Ammon's horn (tissue), 1 donor: Measurements from ENCODE around the gene TMEM72.

ENCODE experiments used
- DNase-seq: peaks from one replicate; pipeline ENCODE4 v3.0.0-alpha.2; 2016; ENCODE audit warnings: low spot score

Gene TMEM72

DNA sequence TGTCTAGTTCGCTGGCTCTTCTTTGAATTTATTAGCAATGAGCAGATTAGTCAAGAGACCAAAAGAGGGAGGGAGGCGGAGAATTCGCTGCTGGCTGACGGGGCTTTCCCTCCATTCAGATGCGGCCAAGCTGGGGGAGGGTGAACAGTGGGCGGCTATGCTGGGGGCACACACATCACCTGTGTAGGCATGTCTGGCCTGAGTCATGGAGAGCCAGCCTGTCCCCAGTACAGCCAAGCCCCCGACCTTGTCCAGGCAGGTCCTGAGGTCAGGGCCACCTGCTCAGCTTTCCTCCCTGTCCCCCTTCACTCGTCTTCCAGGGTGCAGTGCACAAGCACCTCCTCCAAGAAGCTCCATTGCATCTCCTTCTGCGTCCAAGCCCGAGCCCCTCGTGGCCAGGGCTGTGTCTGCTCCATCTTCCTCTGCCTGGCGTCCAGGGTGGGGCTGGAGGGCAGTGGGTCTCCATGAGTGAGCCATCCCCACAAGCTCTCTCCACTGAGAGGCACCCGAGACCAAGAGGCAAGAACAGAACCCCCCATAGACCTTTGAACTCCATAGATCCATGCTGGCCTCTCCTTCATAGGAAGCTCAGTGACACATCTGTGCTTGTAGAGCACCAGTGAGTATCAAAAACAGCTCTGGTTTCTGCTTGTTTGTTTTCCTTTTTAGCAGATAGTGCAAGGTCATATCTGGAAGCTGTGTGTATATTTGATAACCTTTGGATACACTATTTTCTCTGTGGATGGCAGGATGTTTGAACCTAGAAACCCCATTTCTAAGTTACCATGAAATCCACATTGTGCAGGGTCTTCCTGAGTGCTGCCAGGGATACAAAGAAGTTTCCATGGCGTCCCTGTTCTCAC is 69.4 kb downstream of the TMEM72 start:
- DNase-seq: no peak

DNA sequence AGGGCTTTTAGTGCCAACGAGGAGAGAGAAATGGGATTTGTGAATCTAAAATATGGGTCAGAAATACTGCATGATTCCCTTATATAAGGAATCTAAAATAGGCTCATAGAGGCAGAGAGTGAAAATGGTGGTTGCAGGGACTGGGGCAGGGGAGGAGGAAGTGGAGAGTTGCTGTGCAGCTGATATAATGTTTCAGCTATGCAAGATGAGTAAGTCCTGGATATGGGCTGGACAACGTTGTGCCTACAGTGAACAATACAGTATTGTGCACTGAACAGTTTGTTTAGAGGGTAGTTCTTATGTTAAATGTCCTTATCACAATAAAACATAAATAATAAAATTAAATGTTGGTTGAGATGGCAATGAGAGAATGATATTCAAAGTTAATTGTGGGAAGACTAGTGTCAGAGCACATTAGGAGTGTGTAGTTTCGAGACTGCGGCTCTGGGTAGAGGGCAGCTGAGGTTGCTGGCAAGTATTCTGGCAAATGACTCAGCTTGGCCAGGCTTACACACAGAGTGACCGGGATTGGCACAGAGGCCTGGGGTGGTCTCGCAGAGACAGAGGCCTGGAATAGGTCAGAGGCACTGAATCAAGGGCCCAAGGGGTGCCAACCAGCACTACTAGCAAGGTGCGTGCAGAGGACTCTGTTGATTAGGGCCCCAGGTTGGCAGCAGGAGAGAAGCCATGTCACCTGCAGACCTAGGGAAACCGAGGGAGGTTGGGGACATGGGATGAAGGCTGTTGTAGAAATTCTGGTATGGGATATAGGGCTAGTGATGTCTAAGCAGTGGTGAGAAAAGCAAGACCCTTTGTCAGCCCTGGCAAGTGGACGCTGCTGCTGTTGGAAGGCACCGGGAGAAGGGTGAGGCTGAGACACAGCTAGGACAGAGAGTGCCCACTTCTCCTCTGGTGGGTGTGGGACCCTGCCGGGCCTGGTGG is 70.3 kb downstream of the TMEM72 start:
- DNase-seq: no peak

- DNase-seq: no peak
These were observed 71.0 kb downstream of the TMEM72 start for GRCh38 chr10:44982114-44982460.

GRCh38 chr10:44982496-44982895 is 71.4 kb downstream of the TMEM72 start:
- DNase-seq: no peak

GRCh38 chr10:44983066-44983894 is 72.1 kb downstream of the TMEM72 start:
- no peak for DNase-seq

GRCh38 chr10:44983895-44984278 is 72.8 kb downstream of the TMEM72 start:
- DNase-seq: no peak

DNA sequence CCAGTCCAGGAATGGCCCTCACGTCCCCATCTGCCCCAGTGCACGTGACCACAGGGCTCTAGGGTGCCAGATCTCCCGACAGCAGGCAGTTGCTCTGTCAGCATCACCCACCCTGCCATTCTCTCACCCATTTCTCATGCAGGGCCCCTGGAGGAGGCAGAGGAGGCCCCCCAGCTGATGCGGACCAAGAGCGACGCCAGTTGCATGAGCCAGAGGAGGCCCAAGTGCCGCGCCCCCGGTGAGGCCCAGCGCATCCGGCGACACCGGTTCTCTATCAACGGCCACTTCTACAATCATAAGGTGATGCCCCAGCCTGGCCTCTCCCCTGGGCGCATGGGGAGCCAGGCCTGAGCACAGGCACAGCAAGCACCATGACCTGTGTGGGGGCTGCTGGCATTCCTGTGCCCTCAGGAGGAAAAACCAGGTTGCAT is 73.5 kb downstream of the TMEM72 start:
- no peak for DNase-seq

GRCh38 chr10:44985175-44985681 is 74.1 kb downstream of the TMEM72 start:
- DNase-seq: no peak

DNA sequence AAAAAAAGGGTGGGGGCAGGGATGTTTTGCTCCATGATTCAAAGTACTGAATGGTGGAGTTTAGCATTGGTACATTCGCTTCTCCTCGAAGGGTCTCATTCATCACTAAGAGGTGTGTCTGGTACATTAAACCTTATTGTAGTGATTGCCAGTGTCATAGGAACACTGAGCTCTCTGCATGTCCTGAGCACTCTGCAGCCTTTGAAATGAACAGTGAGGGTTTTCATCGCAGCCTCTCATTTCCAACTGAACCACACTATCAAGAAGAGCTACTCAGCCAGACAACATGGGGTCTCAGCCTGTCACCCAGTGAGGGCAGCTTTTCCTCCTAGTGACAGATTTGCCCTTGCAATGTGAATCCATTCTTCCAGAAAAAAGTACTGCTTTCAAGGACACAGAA is 75.0 kb downstream of the TMEM72 start:
- no peak for DNase-seq
